ENCODE data around the gene NMRAL1.

DNA sequence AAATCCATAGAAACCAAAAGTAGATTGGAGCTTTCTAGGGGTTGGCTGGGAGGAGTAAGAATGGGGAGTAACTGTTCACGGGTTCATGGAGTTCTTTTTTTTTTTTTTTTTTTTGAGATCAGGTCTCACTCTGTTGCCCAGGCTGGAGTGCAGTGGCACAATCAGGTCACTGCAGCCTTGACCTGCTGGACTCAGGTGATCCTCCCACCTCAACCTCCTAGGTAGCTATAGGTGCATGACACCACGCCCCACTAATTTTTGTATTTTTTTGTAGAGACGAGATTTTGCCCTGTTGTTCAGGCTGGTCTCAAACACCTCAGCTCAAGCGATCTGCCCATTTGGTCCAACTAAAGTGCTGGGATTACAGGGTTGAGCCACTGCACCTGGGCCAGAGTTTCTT lies 1.5 kb downstream of the NMRAL1 start:
- TF ChIP-seq CTCF (IDR thresholded peaks at IDR 0.05) (no peak), EZH2 (IDR thresholded peaks at IDR 0.05; ENCODE audit: borderline replicate concordance, insufficient read depth, low read depth, low read length, poor library complexity, severe bottlenecking) (no peak)

All from B cell (primary cell).